CD4-positive, alpha-beta T cell (primary cell): ENCODE data around the gene ARHGEF3. TPM values are rescaled to one million over a fixed set of nuclear protein-coding genes. Genes with fewer than 3 reads are reported as not detected.

Experiments
- ATAC-seq: fragments of 200-7000 bp; cut with Tn5 transposase; one replicate; pipeline ENCODE4 v1.10.0; 2022; ENCODE audit warnings: mild to moderate bottlenecking; ENCODE audit not compliant: poor library complexity
- CTCF ChIA-PET: fragments of 350-600 bp; sonication (Branson Sonifier 250); formaldehyde crosslinking; loops from one replicate; lab custom pipeline; 2021; ENCODE audit warnings: antibody characterized with exemption, inconsistent platforms; lab: Charles Lee
- POLR2A ChIA-PET: fragments of 350-600 bp; sonication (Branson Sonifier 250); formaldehyde crosslinking; loops from one replicate; lab custom pipeline; 2021; ENCODE audit warnings: antibody characterized with exemption, inconsistent platforms; lab: Charles Lee
- DNase-seq, 14 experiments: peaks; one replicate each; pipeline ENCODE4 v3.0.0-alpha.2; 2013 to 2020; ENCODE audit warnings: mixed read lengths in 2 of 14
- H3K27ac ChIP-seq, 2 donors: one replicate each; pipeline versions ENCODE4 v1.5.1 to v1.7.0; 2013; ENCODE audit warnings: low read length in 2 of 2, low read depth in 1 of 2, mild to moderate bottlenecking in 1 of 2
- H3K27me3 ChIP-seq, 2 experiments: 1 replicate in 1 of 2; 2 replicates in 1 of 2; pipeline versions ENCODE4 v1.6.1 to v1.7.0; 2013; ENCODE audit warnings: low read length in 2 of 2, control low read depth in 1 of 2, mild to moderate bottlenecking in 1 of 2, moderate library complexity in 1 of 2; ENCODE audit not compliant: insufficient read depth in 2 of 2, control insufficient read depth in 1 of 2
- H3K36me3 ChIP-seq: one replicate; pipeline ENCODE4 v1.6.1; 2013; ENCODE audit warnings: low read length, control low read depth; ENCODE audit not compliant: insufficient read depth
- H3K4me1 ChIP-seq: one replicate; pipeline ENCODE4 v1.6.1; 2013; ENCODE audit warnings: low read length, control low read depth; ENCODE audit not compliant: insufficient read depth
- H3K4me3 ChIP-seq: one replicate; pipeline ENCODE4 v1.5.1; 2013; ENCODE audit warnings: mild to moderate bottlenecking, low read length, moderate library complexity
- H3K9me3 ChIP-seq, 2 experiments: 1 replicate in 1 of 2; 2 replicates in 1 of 2; pipeline versions ENCODE4 v1.6.1 to v1.7.0; 2013; ENCODE audit warnings: low read length in 2 of 2, mild to moderate bottlenecking in 2 of 2, control low read depth in 1 of 2, moderate library complexity in 1 of 2; ENCODE audit not compliant: control insufficient read depth in 1 of 2, insufficient read depth in 1 of 2
- H3K27ac Mint-ChIP-seq: one replicate; pipeline ENCODE4 v1.8.0; 2020; ENCODE audit warnings: mixed read lengths
- H3K27me3 Mint-ChIP-seq: one replicate; pipeline ENCODE4 v1.8.0; 2021; ENCODE audit warnings: mixed read lengths
- H3K36me3 Mint-ChIP-seq: one replicate; pipeline ENCODE4 v1.8.0; 2021; ENCODE audit warnings: low read depth, mixed read lengths
- H3K4me1 Mint-ChIP-seq: one replicate; pipeline ENCODE4 v1.8.0; 2021; ENCODE audit warnings: low read depth, mixed read lengths
- H3K4me3 Mint-ChIP-seq: one replicate; pipeline ENCODE4 v1.8.0; 2020; ENCODE audit warnings: mild to moderate bottlenecking, mixed read lengths
- H3K9me3 Mint-ChIP-seq: one replicate; pipeline ENCODE4 v1.8.0; 2020; ENCODE audit warnings: mixed read lengths
- intact Hi-C, 2 experiments: fragments of 100-400 bp; cut with DNase I in 1 of 2; cut with micrococcal nuclease in 1 of 2; formaldehyde crosslinking; loops; one replicate each; pipeline versions ENCODE4 v1.15.1 to v1.9.0; 2023 to 2025; cut with DNase I, micrococcal nuclease
- total RNA-seq, 174 experiments: library from RNA in 2 of 174; stranded (reverse) in 2 of 174; gene quantifications; one replicate each; pipeline ENCODE4 v1.2.3 and lab custom pipeline; 2021 to 2026
- TF ChIP-seq, protein P1 (sequence below): fragments of 200-600 bp; IDR thresholded peaks from one replicate; pipeline ENCODE4 v1.8.0; 2022; ENCODE audit warnings: antibody characterized with exemption, mild to moderate bottlenecking

ARHGEF3 gene
- total RNA-seq, 2 experiments from 2014 or later: 46.4 to 46.6 TPM

DNA sequence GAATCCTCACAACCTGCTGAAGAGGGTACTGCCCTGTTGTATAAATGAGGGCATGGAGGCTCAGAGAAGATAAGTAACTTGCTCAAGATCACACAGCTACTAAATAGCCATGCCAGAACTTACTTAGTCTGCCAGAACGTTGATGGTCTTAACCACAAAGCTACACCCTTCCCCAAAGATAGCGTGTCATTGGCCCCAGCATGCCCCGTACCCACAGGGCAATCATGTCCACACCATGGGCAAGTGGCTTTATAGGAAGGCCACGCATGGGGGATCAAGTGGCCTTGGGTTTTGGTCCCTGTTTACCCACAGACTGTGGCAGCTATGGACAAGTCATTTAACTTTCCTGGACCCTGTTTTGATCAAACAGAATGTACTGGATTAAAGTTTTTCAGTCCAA, 15.9 kb upstream of the ARHGEF3 start:
- ChIA-PET POLR2A (interaction anchor here (0.8 to 1.1 kb wide), 4 partner anchors 8 to 71 kb away, joined by 3 to 4 read pairs (median 4); no protein-coding TSS in a partner anchor), CTCF (interaction anchor here (1.2 to 2.0 kb wide), 4 partner anchors 8 to 171 kb away, joined by 3 to 9 read pairs (median 4); no protein-coding TSS in a partner anchor)
- no peaks in the 10 kb centered on the region for H3K9me3 Mint-ChIP-seq
- H3K36me3 Mint-ChIP-seq: no peaks in the 10 kb centered on the region
- H3K4me3 Mint-ChIP-seq: no peak overlapping the region
- no peaks in the 10 kb centered on the region for H3K9me3 ChIP-seq
- H3K4me1 ChIP-seq: peaks cover 34% of the 10 kb centered on the region
- no peaks in the 10 kb centered on the region for H3K27me3 Mint-ChIP-seq
- intact Hi-C loops: loop anchor here in 1 of 2 experiments (5.0 to 10.0 kb wide), 2 partner anchors 47 to 95 kb away; no protein-coding TSS in a partner anchor
- peak overlapping the region; percentile 74 for H3K27ac Mint-ChIP-seq
- no peak overlapping the region for H3K4me3 ChIP-seq
- H3K27me3 ChIP-seq: no peaks in the 10 kb centered on the region
- H3K27ac ChIP-seq: no peak overlapping the region
- peaks cover 78% of the 10 kb centered on the region for H3K4me1 Mint-ChIP-seq
- H3K36me3 ChIP-seq: no peaks in the 10 kb centered on the region
- DNase-seq (no peak), ATAC-seq (no peak)
- TF ChIP-seq, protein P1, sequence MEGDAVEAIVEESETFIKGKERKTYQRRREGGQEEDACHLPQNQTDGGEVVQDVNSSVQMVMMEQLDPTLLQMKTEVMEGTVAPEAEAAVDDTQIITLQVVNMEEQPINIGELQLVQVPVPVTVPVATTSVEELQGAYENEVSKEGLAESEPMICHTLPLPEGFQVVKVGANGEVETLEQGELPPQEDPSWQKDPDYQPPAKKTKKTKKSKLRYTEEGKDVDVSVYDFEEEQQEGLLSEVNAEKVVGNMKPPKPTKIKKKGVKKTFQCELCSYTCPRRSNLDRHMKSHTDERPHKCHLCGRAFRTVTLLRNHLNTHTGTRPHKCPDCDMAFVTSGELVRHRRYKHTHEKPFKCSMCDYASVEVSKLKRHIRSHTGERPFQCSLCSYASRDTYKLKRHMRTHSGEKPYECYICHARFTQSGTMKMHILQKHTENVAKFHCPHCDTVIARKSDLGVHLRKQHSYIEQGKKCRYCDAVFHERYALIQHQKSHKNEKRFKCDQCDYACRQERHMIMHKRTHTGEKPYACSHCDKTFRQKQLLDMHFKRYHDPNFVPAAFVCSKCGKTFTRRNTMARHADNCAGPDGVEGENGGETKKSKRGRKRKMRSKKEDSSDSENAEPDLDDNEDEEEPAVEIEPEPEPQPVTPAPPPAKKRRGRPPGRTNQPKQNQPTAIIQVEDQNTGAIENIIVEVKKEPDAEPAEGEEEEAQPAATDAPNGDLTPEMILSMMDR: no peak

DNA sequence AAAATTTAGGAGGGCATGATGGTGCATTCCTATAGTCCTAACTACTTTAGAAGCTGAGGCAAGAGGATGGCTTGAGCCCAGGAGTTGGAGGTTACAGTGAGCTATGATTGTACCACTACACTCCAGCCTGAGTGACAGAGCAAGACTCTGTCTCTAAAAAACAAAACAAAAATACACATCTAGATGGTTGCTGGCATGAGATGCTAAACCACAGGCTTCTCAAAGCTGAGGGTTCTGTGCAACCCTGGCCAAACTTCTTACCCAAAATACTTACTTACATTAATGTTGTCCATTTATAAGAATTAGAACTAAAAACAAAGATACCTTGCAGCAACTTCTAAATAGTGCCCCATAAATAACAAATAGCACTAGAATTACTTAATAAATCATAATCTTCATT, 14.3 kb upstream of the ARHGEF3 start:
- peaks cover 86% of the 10 kb centered on the region for H3K4me1 Mint-ChIP-seq
- H3K4me3 Mint-ChIP-seq: no peak overlapping the region
- DNase-seq (no peak), ATAC-seq (no peak)
- ChIA-PET POLR2A (interaction anchor here (0.6 to 1.9 kb wide), 3 partner anchors 14 to 33 kb away, joined by 3 to 5 read pairs (median 4); partner anchors contain the start of gene ARHGEF3), CTCF (interaction anchor here (1.2 to 2.0 kb wide), 3 partner anchors 9 to 27 kb away, joined by 3 to 9 read pairs (median 3); no protein-coding TSS in a partner anchor)
- H3K27ac Mint-ChIP-seq: peak overlapping the region; percentile 80
- H3K4me3 ChIP-seq: no peak overlapping the region
- H3K27me3 ChIP-seq: no peaks in the 10 kb centered on the region
- peaks cover 48% of the 10 kb centered on the region for H3K4me1 ChIP-seq
- H3K36me3 ChIP-seq: no peaks in the 10 kb centered on the region
- H3K9me3 ChIP-seq: no peaks in the 10 kb centered on the region
- H3K27me3 Mint-ChIP-seq: no peaks in the 10 kb centered on the region
- intact Hi-C loops: loop anchor here in 1 of 2 experiments (5.0 to 10.0 kb wide), 2 partner anchors 49 to 96 kb away; no protein-coding TSS in a partner anchor
- H3K36me3 Mint-ChIP-seq: no peaks in the 10 kb centered on the region
- no peak overlapping the region for H3K27ac ChIP-seq
- H3K9me3 Mint-ChIP-seq: no peaks in the 10 kb centered on the region
- TF ChIP-seq, protein P1: no peak

DNA sequence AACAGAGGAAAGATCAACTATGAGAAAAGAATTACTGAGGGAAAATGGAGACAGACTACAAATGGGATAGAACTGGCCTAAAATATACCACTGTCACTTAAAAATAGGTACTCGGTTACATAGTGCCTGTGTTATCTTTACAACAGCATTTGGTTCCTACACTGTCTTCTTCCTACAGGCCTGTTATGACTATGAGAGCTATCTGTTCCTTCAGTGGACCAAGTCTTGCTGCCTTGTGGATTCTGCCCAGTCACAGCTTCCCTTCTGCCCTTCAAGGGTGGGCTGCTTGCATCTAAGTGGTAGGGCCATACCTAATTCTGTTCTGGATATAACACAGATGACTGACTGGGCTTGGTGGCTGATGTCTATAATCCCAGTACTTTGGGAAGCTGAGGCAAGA, 13.8 kb upstream of the ARHGEF3 start:
- Mint-ChIP-seq H3K4me3 (no peak overlapping the region), H3K27me3 (no peaks in the 10 kb centered on the region), H3K4me1 (peaks cover 91% of the 10 kb centered on the region), H3K36me3 (no peaks in the 10 kb centered on the region), H3K9me3 (no peaks in the 10 kb centered on the region), H3K27ac (peak overlapping the region; percentile 80)
- POLR2A ChIA-PET: interaction anchor here (1.0 to 1.9 kb wide), 4 partner anchors 9 to 76 kb away, joined by 3 to 5 read pairs (median 4); partner anchors contain the start of gene ARHGEF3
- no peaks in the 10 kb centered on the region for H3K27me3 ChIP-seq
- intact Hi-C loops: loop anchor here in 1 of 2 experiments (5.0 to 10.0 kb wide), 2 partner anchors 49 to 97 kb away; no protein-coding TSS in a partner anchor
- ATAC-seq (no peak), DNase-seq (no peak)
- H3K9me3 ChIP-seq: no peaks in the 10 kb centered on the region
- no peak overlapping the region for H3K4me3 ChIP-seq
- TF ChIP-seq, protein P1: no peak
- H3K36me3 ChIP-seq: no peaks in the 10 kb centered on the region
- peaks cover 51% of the 10 kb centered on the region for H3K4me1 ChIP-seq
- CTCF ChIA-PET: interaction anchor here (1.2 to 1.3 kb wide), 2 partner anchors 9 to 27 kb away, joined by 3 read pairs; no protein-coding TSS in a partner anchor
- no peak overlapping the region for H3K27ac ChIP-seq
